Measurements from ENCODE around the gene NR2C1. TPM values are rescaled to one million over a fixed set of nuclear protein-coding genes. Genes with fewer than 3 reads are reported as not detected.
"Not testable (repeated sequence)": the region's sequence is repeated elsewhere in the genome, so short reads cannot be mapped to it uniquely, and the experiment has no call there.

The NR2C1 gene
- total RNA-seq, 1 experiment from 2014 or later, result 42.1 TPM

DNA sequence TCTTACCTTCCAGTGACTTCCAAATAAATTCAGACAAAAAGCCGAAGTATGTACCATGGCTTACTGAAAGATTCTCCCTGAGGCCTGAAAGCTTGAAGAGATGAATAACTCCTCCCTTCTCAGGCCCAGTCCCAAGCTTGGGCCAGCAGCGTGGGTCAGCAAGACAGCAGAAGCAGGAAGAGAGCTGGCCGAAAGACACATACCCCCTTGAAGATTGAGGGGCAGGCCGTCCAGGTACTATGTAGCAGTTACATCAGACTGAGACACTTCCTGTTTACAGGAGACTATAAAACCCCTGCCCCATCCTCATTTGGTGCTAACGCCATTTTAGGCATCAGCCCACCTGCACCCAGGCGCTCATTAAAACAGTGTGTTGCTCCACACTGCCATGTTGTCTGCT is 84.9 kb downstream of the NR2C1 start:
- Histone ChIP-seq H3K4me3 (ENCODE audit: low read depth, low read length, poor library complexity, severe bottlenecking) (no peak overlapping the region), H3K27me3 (replicated peaks; ENCODE audit: insufficient read depth, low read depth, low read length, poor library complexity) (no peaks in the 10 kb centered on the region), H3K4me1 (ENCODE audit: insufficient read depth, low read length, poor library complexity, severe bottlenecking) (no peaks in the 10 kb centered on the region), H3K9me3 (ENCODE audit: low read depth, low read length, poor library complexity, severe bottlenecking) (no peaks in the 10 kb centered on the region), H3K27ac (ENCODE audit: low read depth, low read length, poor library complexity, severe bottlenecking) (no peak overlapping the region), H3K36me3 (ENCODE audit: insufficient read depth, low read length, poor library complexity, severe bottlenecking) (no peaks in the 10 kb centered on the region)
- DNase-seq (ENCODE audit: low spot score), result no peak
- ChIA-PET POLR2A (ENCODE audit: low non-redundant PET) (no interaction called here), CTCF (no interaction called here)
- TF ChIP-seq EZH2 (IDR thresholded peaks at IDR 0.05; ENCODE audit: borderline replicate concordance, low read depth, low read length, poor library complexity, severe bottlenecking), result no peak
- TF ChIP-seq, protein P1, sequence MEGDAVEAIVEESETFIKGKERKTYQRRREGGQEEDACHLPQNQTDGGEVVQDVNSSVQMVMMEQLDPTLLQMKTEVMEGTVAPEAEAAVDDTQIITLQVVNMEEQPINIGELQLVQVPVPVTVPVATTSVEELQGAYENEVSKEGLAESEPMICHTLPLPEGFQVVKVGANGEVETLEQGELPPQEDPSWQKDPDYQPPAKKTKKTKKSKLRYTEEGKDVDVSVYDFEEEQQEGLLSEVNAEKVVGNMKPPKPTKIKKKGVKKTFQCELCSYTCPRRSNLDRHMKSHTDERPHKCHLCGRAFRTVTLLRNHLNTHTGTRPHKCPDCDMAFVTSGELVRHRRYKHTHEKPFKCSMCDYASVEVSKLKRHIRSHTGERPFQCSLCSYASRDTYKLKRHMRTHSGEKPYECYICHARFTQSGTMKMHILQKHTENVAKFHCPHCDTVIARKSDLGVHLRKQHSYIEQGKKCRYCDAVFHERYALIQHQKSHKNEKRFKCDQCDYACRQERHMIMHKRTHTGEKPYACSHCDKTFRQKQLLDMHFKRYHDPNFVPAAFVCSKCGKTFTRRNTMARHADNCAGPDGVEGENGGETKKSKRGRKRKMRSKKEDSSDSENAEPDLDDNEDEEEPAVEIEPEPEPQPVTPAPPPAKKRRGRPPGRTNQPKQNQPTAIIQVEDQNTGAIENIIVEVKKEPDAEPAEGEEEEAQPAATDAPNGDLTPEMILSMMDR (conservative IDR thresholded peaks at IDR 0.05; ENCODE audit: low read depth, low read length), result no peak
- intact Hi-C loops (cut with micrococcal nuclease; ENCODE audit: unreplicated experiment), result no loop called here
- no TSS peak for BruUV-seq (replicated peaks)

DNA sequence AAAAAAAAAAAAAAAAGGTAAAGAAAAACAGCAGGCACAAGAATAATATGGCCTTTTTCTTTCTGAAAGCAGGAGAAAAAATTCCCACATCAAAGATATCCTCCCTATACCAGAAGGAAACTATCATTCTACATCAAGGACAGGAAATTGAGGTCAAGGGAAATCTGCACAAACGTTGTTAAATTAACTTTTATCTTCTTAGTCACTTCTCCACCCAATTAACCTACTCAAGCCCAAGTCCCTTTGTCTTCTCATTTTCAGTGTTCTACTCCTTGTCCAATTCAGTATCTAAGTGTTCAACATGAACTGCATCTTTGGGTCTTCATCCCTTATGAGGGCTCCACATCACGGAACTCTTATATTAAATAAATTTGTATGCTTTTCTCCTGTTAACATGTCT is 85.6 kb downstream of the NR2C1 start:
- ChIA-PET CTCF (no interaction called here), POLR2A (ENCODE audit: low non-redundant PET) (no interaction called here)
- no TSS peak for BruUV-seq (replicated peaks)
- no peak overlapping the region for H3K27ac ChIP-seq (ENCODE audit: low read depth, low read length, poor library complexity, severe bottlenecking)
- no peak overlapping the region for H3K4me3 ChIP-seq (ENCODE audit: low read depth, low read length, poor library complexity, severe bottlenecking)
- intact Hi-C loops (cut with micrococcal nuclease; ENCODE audit: unreplicated experiment), result no loop called here
- no peak for DNase-seq (ENCODE audit: low spot score)
- no peaks in the 10 kb centered on the region for H3K9me3 ChIP-seq (ENCODE audit: low read depth, low read length, poor library complexity, severe bottlenecking)
- H3K27me3 ChIP-seq (replicated peaks; ENCODE audit: insufficient read depth, low read depth, low read length, poor library complexity), result no peaks in the 10 kb centered on the region
- H3K36me3 ChIP-seq (ENCODE audit: insufficient read depth, low read length, poor library complexity, severe bottlenecking), result no peaks in the 10 kb centered on the region
- TF ChIP-seq, protein P1 (conservative IDR thresholded peaks at IDR 0.05; ENCODE audit: low read depth, low read length), result no peak
- TF ChIP-seq EZH2 (IDR thresholded peaks at IDR 0.05; ENCODE audit: borderline replicate concordance, low read depth, low read length, poor library complexity, severe bottlenecking), result no peak
- H3K4me1 ChIP-seq (ENCODE audit: insufficient read depth, low read length, poor library complexity, severe bottlenecking), result no peaks in the 10 kb centered on the region

DNA sequence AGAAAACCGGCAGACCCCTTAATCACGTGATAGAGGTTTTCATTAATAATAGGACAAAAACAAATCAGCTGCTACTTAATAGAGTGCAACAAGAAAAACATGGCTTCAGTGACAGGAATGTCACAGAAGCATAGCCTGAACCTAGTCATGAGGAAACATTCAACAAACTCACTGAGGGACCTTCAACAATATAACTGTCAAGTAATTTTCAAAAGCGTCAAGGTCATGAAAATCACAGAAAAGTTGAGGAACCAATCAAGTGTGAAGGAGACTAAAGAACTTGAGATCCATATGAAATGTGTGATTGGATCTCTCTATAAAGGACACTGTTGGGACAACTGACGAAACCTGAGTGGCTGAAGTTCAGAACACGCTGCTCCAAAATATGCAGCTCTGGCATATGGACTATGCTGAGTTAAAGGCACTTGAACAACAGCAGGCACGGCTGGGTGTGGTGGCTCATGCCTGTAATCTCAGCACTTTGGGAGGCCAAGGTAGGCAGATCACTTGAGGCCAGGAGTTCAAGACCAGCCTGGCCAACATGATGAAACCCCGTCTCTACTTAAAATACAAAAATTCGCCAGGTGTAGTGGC is 86.2 kb downstream of the NR2C1 start:
- Histone ChIP-seq H3K27ac (ENCODE audit: low read depth, low read length, poor library complexity, severe bottlenecking) (no peak overlapping the region), H3K4me3 (ENCODE audit: low read depth, low read length, poor library complexity, severe bottlenecking) (no peak overlapping the region), H3K4me1 (ENCODE audit: insufficient read depth, low read length, poor library complexity, severe bottlenecking) (no peaks in the 10 kb centered on the region), H3K36me3 (ENCODE audit: insufficient read depth, low read length, poor library complexity, severe bottlenecking) (no peaks in the 10 kb centered on the region), H3K27me3 (replicated peaks; ENCODE audit: insufficient read depth, low read depth, low read length, poor library complexity) (no peaks in the 10 kb centered on the region), H3K9me3 (ENCODE audit: low read depth, low read length, poor library complexity, severe bottlenecking) (no peaks in the 10 kb centered on the region)
- no TSS peak for BruUV-seq (replicated peaks)
- POLR2A ChIA-PET (ENCODE audit: low non-redundant PET), result no interaction called here
- CTCF ChIA-PET, result no interaction called here
- no peak for DNase-seq (ENCODE audit: low spot score)
- intact Hi-C loops (cut with micrococcal nuclease; ENCODE audit: unreplicated experiment), result no loop called here
- TF ChIP-seq, protein P1 (conservative IDR thresholded peaks at IDR 0.05; ENCODE audit: low read depth, low read length), result no peak
- no peak for TF ChIP-seq EZH2 (IDR thresholded peaks at IDR 0.05; ENCODE audit: borderline replicate concordance, low read depth, low read length, poor library complexity, severe bottlenecking)

DNA sequence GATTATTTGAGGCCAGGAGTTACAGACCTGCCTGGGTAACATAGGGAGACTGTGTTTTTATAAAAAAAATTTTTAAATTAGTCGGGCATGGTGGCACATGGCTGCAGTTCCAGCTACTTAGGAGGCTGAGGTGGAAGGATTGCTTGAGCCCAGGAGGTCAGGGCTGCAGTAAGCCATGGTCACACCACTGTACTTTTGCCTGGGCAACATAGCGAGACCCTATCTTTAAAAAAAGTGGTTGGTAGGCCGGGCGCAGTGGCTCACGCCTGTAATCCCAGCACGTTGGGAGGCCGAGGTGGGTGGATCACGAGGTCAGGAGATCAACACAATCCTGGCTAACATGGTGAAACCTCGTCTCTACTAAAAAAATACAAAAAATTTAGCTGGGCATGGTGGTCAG is 88.3 kb downstream of the NR2C1 start:
- H3K27ac ChIP-seq (ENCODE audit: low read depth, low read length, poor library complexity, severe bottlenecking); H3K27me3 ChIP-seq (replicated peaks; ENCODE audit: insufficient read depth, low read depth, low read length, poor library complexity); H3K4me3 ChIP-seq (ENCODE audit: low read depth, low read length, poor library complexity, severe bottlenecking); H3K4me1 ChIP-seq (ENCODE audit: insufficient read depth, low read length, poor library complexity, severe bottlenecking); H3K36me3 ChIP-seq (ENCODE audit: insufficient read depth, low read length, poor library complexity, severe bottlenecking); DNase-seq (ENCODE audit: low spot score); intact Hi-C loops (cut with micrococcal nuclease; ENCODE audit: unreplicated experiment); H3K9me3 ChIP-seq (ENCODE audit: low read depth, low read length, poor library complexity, severe bottlenecking); POLR2A ChIA-PET (ENCODE audit: low non-redundant PET); BruUV-seq (replicated peaks); CTCF ChIA-PET: not testable (repeated sequence)
